CD14-positive monocyte (primary cell): ENCODE measurements around the gene CNIH3. TPM values are rescaled to one million over a fixed set of nuclear protein-coding genes. Genes with fewer than 3 reads are reported as not detected.

Experiments
- DNase-seq, 3 donors: peaks; one replicate each; pipeline ENCODE4 v3.0.0-alpha.2; 2011 to 2022
- H2AFZ ChIP-seq: 2 replicates; pipeline ENCODE4 v1.6.0; 2012; ENCODE audit warnings: mild to moderate bottlenecking, low read depth, low read length, inconsistent platforms; ENCODE audit not compliant: insufficient read depth, poor library complexity, severe bottlenecking
- H3K27ac ChIP-seq, 2 donors: 1 replicate in 1 of 2; 2 replicates in 1 of 2; pipeline ENCODE4 v1.5.1; 2012 to 2013; ENCODE audit warnings: low read length in 2 of 2, control low read depth in 1 of 2, inconsistent platforms in 1 of 2, low read depth in 1 of 2, mild to moderate bottlenecking in 1 of 2
- H3K27me3 ChIP-seq, 2 donors: one replicate each; pipeline versions ENCODE4 v1.6.0 to v1.6.1; 2011 to 2013; ENCODE audit warnings: low read length in 2 of 2; ENCODE audit not compliant: control insufficient read depth in 2 of 2, insufficient read depth in 2 of 2
- H3K36me3 ChIP-seq, 2 donors: replicated peaks in 1 of 2; 1 replicate in 1 of 2; 2 replicates in 1 of 2; pipeline versions ENCODE4 v1.5.1 to v1.6.1; 2012 to 2013; ENCODE audit warnings: low read length in 2 of 2, control low read depth in 1 of 2, inconsistent platforms in 1 of 2, mild to moderate bottlenecking in 1 of 2; ENCODE audit not compliant: insufficient read depth in 2 of 2, control insufficient read depth in 1 of 2
- H3K4me1 ChIP-seq, 2 donors: 1 replicate in 1 of 2; 2 replicates in 1 of 2; pipeline versions ENCODE4 v1.5.1 to v1.6.1; 2012 to 2013; ENCODE audit warnings: low read length in 2 of 2, control low read depth in 1 of 2, inconsistent platforms in 1 of 2, mild to moderate bottlenecking in 1 of 2, moderate library complexity in 1 of 2; ENCODE audit not compliant: insufficient read depth in 2 of 2, control insufficient read depth in 1 of 2
- H3K4me2 ChIP-seq: replicated peaks from 2 replicates; pipeline ENCODE3; 2012; ENCODE audit warnings: low read length, moderate library complexity, mild to moderate bottlenecking; ENCODE audit not compliant: poor library complexity, severe bottlenecking; ENCODE audit errors: extremely low read depth
- H3K4me3 ChIP-seq, 3 experiments: fragments of 200-600 bp in 1 of 3; sonication (generic) in 1 of 3; replicated peaks in 1 of 3; 1 replicate in 2 of 3; 2 replicates in 1 of 3; pipeline ENCODE4 v1.5.1; 2011 to 2013; ENCODE audit warnings: low read length in 3 of 3, mild to moderate bottlenecking in 3 of 3, control low read depth in 2 of 3, low read depth in 2 of 3, inconsistent platforms in 1 of 3, moderate library complexity in 1 of 3
- H3K79me2 ChIP-seq: 2 replicates; pipeline ENCODE4 v1.6.0; 2012; ENCODE audit warnings: mild to moderate bottlenecking, control low read depth, inconsistent platforms, low read length, moderate library complexity; ENCODE audit not compliant: insufficient read depth
- H3K9ac ChIP-seq: 2 replicates; pipeline ENCODE4 v1.6.0; 2017; ENCODE audit warnings: low read length, mild to moderate bottlenecking; ENCODE audit not compliant: insufficient read depth, poor library complexity, severe bottlenecking
- H3K9me3 ChIP-seq, 2 donors: replicated peaks in 1 of 2; 1 replicate in 1 of 2; 2 replicates in 1 of 2; pipeline versions ENCODE4 v1.5.1 to v1.6.1; 2012 to 2013; ENCODE audit warnings: low read length in 2 of 2, control low read depth in 1 of 2; ENCODE audit not compliant: control insufficient read depth in 1 of 2, insufficient read depth in 1 of 2
- H4K20me1 ChIP-seq: 2 replicates; pipeline ENCODE4 v1.6.0; 2012; ENCODE audit warnings: mild to moderate bottlenecking, low read length, control low read depth, moderate library complexity; ENCODE audit not compliant: insufficient read depth
- H3K27ac Mint-ChIP-seq, 7 donors: one replicate each; pipeline ENCODE4 v1.8.0; 2020; ENCODE audit warnings: mild to moderate bottlenecking in 7 of 7, mixed read lengths in 7 of 7, moderate library complexity in 6 of 7, inconsistent platforms in 2 of 7
- H3K27me3 Mint-ChIP-seq, 3 donors: one replicate each; pipeline ENCODE4 v1.8.0; 2021 to 2022; ENCODE audit warnings: low read depth in 3 of 3, mild to moderate bottlenecking in 3 of 3, mixed read lengths in 3 of 3, moderate library complexity in 3 of 3, inconsistent platforms in 1 of 3
- H3K36me3 Mint-ChIP-seq, 2 donors: one replicate each; pipeline ENCODE4 v1.8.0; 2020; ENCODE audit warnings: mixed read lengths in 2 of 2, inconsistent platforms in 1 of 2, mild to moderate bottlenecking in 1 of 2
- H3K4me1 Mint-ChIP-seq: one replicate; pipeline ENCODE4 v1.8.0; 2020; ENCODE audit warnings: mild to moderate bottlenecking, mixed read lengths
- H3K4me3 Mint-ChIP-seq, 2 donors: one replicate each; pipeline ENCODE4 v1.8.0; 2020; ENCODE audit warnings: mild to moderate bottlenecking in 2 of 2, mixed read lengths in 2 of 2, moderate library complexity in 1 of 2
- H3K9me3 Mint-ChIP-seq, 7 donors: one replicate each; pipeline ENCODE4 v1.8.0; 2020 to 2022; ENCODE audit warnings: mixed read lengths in 7 of 7, mild to moderate bottlenecking in 6 of 7, moderate library complexity in 6 of 7, inconsistent platforms in 2 of 7
- WGBS: methylation state at CpG from one replicate; pipeline ENCODE4 v1.1.5; 2013; ENCODE audit warnings: missing lambda C conversion rate; ENCODE audit not compliant: insufficient coverage; 5-methylcytosine and 5-hydroxymethylcytosine counted together
- intact Hi-C, 2 donors: fragments of 100-400 bp; cut with micrococcal nuclease; formaldehyde crosslinking; loops; one replicate each; pipeline versions ENCODE4 v1.15.0 to v1.15.1; 2023
- polyA plus RNA-seq, 3 donors: library from polyadenylated mRNA; depleted of rRNA in 1 of 3; unstranded in 2 of 3; stranded (reverse) in 1 of 3; fragments of 300-500 nt in 2 of 3; fragments of >200 nt in 1 of 3; fragmentation: Illumina TruSeq in 2 of 3; gene quantifications; 1 replicate in 2 of 3; 2 replicates in 1 of 3; pipeline ENCODE4 v1.2.3, GENCODE V29; 2012 to 2021
- TF ChIP-seq, protein P1 (sequence below): fragments of 200-600 bp; IDR thresholded peaks from one replicate; pipeline ENCODE4 v1.8.0; 2022; ENCODE audit warnings: antibody characterized with exemption, mild to moderate bottlenecking

Gene CNIH3
- polyA plus RNA-seq, 3 donors, result 0.37 TPM; not detected in 2

DNA sequence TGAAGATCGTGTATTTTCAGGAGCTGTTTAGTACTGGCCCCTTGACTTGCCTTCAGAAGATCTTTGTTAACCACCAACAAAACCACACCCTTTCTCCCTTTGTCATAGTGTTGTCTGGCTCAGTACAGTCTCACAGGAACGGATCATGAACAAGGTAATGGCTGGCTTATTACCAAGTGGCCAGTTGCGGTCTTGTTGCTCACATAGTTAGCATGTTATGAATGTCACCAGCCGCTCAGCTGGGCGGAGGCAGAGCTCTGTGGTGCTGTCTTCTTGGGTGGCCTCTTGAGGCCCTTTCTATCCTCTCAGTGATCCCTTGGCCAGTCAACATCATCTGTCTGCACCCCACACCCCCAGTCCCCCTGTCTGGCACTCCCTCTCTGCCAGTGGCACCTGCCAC is 21.4 kb downstream of the CNIH3 start:
- no peaks in the 10 kb centered on the region for H3K36me3 Mint-ChIP-seq
- Histone ChIP-seq H3K27ac (no peak overlapping the region), H2AFZ (no peak overlapping the region), H3K9ac (no peak overlapping the region), H3K36me3 (no peaks in the 10 kb centered on the region), H3K27me3 (no peaks in the 10 kb centered on the region), H3K4me2 (no peak overlapping the region), H3K9me3 (no peaks in the 10 kb centered on the region), H4K20me1 (no peaks in the 10 kb centered on the region), H3K79me2 (no peaks in the 10 kb centered on the region), H3K4me1 (no peaks in the 10 kb centered on the region), H3K4me3 (no peak overlapping the region)
- H3K27ac Mint-ChIP-seq, result no peak overlapping the region
- TF ChIP-seq, protein P1, sequence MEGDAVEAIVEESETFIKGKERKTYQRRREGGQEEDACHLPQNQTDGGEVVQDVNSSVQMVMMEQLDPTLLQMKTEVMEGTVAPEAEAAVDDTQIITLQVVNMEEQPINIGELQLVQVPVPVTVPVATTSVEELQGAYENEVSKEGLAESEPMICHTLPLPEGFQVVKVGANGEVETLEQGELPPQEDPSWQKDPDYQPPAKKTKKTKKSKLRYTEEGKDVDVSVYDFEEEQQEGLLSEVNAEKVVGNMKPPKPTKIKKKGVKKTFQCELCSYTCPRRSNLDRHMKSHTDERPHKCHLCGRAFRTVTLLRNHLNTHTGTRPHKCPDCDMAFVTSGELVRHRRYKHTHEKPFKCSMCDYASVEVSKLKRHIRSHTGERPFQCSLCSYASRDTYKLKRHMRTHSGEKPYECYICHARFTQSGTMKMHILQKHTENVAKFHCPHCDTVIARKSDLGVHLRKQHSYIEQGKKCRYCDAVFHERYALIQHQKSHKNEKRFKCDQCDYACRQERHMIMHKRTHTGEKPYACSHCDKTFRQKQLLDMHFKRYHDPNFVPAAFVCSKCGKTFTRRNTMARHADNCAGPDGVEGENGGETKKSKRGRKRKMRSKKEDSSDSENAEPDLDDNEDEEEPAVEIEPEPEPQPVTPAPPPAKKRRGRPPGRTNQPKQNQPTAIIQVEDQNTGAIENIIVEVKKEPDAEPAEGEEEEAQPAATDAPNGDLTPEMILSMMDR, result no peak
- peaks cover 8 to 11% (median 9%) of the 10 kb centered on the region in 3 donors for H3K27me3 Mint-ChIP-seq
- H3K9me3 Mint-ChIP-seq, result no peaks in the 10 kb centered on the region
- WGBS, result 100% methylated on average over 5 of the region's 5 CpGs
- DNase-seq, result no peak
- peaks cover 5% of the 10 kb centered on the region for H3K4me1 Mint-ChIP-seq
- no peak overlapping the region for H3K4me3 Mint-ChIP-seq
- intact Hi-C loops, result no loop called here

GRCh38 chr1:224637936-224638335 is 21.8 kb downstream of the CNIH3 start:
- Mint-ChIP-seq H3K27me3 (peaks cover 8 to 11% (median 9%) of the 10 kb centered on the region in 3 donors), H3K4me1 (peaks cover 5% of the 10 kb centered on the region), H3K9me3 (no peaks in the 10 kb centered on the region), H3K4me3 (no peak overlapping the region), H3K36me3 (no peaks in the 10 kb centered on the region), H3K27ac (no peak overlapping the region)
- no peak overlapping the region for H3K4me3 ChIP-seq
- H3K36me3 ChIP-seq, result no peaks in the 10 kb centered on the region
- no peak overlapping the region for H3K4me2 ChIP-seq
- H3K27me3 ChIP-seq, result no peaks in the 10 kb centered on the region
- H3K9ac ChIP-seq, result no peak overlapping the region
- DNase-seq, result no peak
- no peaks in the 10 kb centered on the region for H3K4me1 ChIP-seq
- no peaks in the 10 kb centered on the region for H3K79me2 ChIP-seq
- 96% methylated on average over 7 of the region's 7 CpGs for WGBS
- TF ChIP-seq, protein P1, result no peak
- H3K9me3 ChIP-seq, result no peaks in the 10 kb centered on the region
- no peak overlapping the region for H2AFZ ChIP-seq
- no peaks in the 10 kb centered on the region for H4K20me1 ChIP-seq
- H3K27ac ChIP-seq, result no peak overlapping the region
- intact Hi-C loops, result no loop called here
